GM19193 (cell line): ENCODE measurements around the gene PBX4.

ENCODE experiments used
- POLR2A ChIP-seq: IDR thresholded peaks from 4 replicates; pipeline ENCODE4 v1.6.1; 2011; ENCODE audit not compliant: insufficient read depth, insufficient read length; ENCODE audit errors: extremely low read depth

Gene PBX4

GRCh38 chr19:19653597-19654147 lies 35.2 kb upstream of the PBX4 start:
- no peak for TF ChIP-seq POLR2A

GRCh38 chr19:19652482-19653295 lies 34.2 kb upstream of the PBX4 start:
- no peak for TF ChIP-seq POLR2A

GRCh38 chr19:19651076-19651475 lies 32.6 kb upstream of the PBX4 start:
- no peak for TF ChIP-seq POLR2A

GRCh38 chr19:19650331-19650730 lies 31.8 kb upstream of the PBX4 start:
- TF ChIP-seq POLR2A, result no peak

GRCh38 chr19:19649580-19649995 lies 31.1 kb upstream of the PBX4 start:
- TF ChIP-seq POLR2A, result no peak

GRCh38 chr19:19649155-19649554 lies 30.7 kb upstream of the PBX4 start:
- TF ChIP-seq POLR2A, result no peak

- TF ChIP-seq POLR2A, result no peak
Observed at GRCh38 chr19:19647037-19647835, 28.7 kb upstream of the PBX4 start.

GRCh38 chr19:19645233-19645870 lies 26.9 kb upstream of the PBX4 start:
- no peak for TF ChIP-seq POLR2A

- TF ChIP-seq POLR2A, result no peak
Observed at GRCh38 chr19:19644054-19644388, 25.5 kb upstream of the PBX4 start.

GRCh38 chr19:19643158-19644053 lies 24.9 kb upstream of the PBX4 start, which contains the start of gene GMIP:
Gene GMIP (minus strand): TSS chr19:19643657. CDS start chr19:19643529, 128 bp downstream.
- peak; percentile 70 for TF ChIP-seq POLR2A

- no peak for TF ChIP-seq POLR2A
Observed at GRCh38 chr19:19642506-19643157, 24.1 kb upstream of the PBX4 start.

GRCh38 chr19:19637523-19638251 lies 19.2 kb upstream of the PBX4 start:
- no peak for TF ChIP-seq POLR2A

- no peak for TF ChIP-seq POLR2A
Observed at GRCh38 chr19:19637186-19637522, 18.7 kb upstream of the PBX4 start.

GRCh38 chr19:19636573-19637185 lies 18.2 kb upstream of the PBX4 start:
- TF ChIP-seq POLR2A, result no peak
